ENCODE measurements around the gene ITGAL. TPM values are rescaled to one million over a fixed set of nuclear protein-coding genes. Genes with fewer than 3 reads are reported as not detected.

ITGAL gene
- total and polyA plus RNA-seq, 2 of the 13 experiments (the other 11 are each of a cell fraction or from before 2014, with no cell fraction given) = 0.86 to 1.2 TPM

DNA sequence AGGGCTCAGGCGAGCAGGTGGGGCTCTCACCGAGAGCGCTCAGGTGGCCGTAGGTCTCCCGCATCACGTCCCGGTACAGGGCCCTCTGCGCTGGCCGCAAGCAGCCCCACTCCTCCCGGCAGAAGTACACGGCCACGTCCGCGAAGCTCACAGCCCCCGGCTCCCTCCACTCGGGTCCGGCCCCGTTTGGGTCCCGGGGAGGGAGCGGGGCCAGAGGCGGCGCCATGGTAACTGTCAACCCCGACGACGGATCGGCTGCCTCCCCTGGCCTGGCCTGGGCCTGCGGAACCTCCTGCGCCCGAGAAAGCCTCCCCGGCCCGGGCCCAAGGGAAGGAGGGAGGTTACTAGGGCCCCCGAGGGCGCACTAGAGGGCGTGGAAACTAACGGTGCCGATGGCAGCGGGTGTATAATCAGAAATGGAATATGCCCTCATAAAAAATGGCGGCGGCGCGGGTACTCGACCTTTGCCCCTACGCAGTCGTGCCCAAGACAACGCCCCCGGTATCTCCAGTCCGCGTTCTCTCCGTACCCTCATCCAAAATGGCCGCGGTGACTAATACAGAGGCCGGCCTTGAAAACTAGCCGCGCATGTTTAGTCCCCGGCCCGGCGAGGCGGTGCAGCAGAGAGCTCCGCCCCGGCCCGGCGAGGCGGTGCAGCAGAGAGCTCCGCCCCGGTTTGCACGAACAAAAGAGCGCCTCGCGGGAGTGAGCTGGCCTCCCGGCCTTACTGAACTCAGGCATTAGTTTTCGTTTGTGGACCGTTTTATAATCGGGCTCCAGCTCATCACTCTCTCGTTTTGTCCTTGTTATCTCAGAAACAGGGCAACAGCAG lies 85.6 kb downstream of the ITGAL start, which contains the start of gene ZNF764 (continued):
- TF ChIP-seq, protein P1, sequence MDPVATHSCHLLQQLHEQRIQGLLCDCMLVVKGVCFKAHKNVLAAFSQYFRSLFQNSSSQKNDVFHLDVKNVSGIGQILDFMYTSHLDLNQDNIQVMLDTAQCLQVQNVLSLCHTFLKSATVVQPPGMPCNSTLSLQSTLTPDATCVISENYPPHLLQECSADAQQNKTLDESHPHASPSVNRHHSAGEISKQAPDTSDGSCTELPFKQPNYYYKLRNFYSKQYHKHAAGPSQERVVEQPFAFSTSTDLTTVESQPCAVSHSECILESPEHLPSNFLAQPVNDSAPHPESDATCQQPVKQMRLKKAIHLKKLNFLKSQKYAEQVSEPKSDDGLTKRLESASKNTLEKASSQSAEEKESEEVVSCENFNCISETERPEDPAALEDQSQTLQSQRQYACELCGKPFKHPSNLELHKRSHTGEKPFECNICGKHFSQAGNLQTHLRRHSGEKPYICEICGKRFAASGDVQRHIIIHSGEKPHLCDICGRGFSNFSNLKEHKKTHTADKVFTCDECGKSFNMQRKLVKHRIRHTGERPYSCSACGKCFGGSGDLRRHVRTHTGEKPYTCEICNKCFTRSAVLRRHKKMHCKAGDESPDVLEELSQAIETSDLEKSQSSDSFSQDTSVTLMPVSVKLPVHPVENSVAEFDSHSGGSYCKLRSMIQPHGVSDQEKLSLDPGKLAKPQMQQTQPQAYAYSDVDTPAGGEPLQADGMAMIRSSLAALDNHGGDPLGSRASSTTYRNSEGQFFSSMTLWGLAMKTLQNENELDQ (CRISPR knock-in tag; IDR thresholded peaks at IDR 0.05; ENCODE audit: borderline replicate concordance) = peak; percentile 18; the same call in 1 of the 2 replicates
- TF ChIP-seq ZNF12 (CRISPR knock-in tag; IDR thresholded peaks at IDR 0.05) (no peak), PHF20 (CRISPR knock-in tag; IDR thresholded peaks at IDR 0.05) (peak; percentile 82), GTF2F1 (IDR thresholded peaks at IDR 0.05; ENCODE audit: low read length) (no peak), ZNF431 (CRISPR knock-in tag; IDR thresholded peaks at IDR 0.05; ENCODE audit: borderline replicate concordance, low read depth) (peak; percentile 54; the same call in 1 of the 2 replicates), ZNF253 (CRISPR knock-in tag; IDR thresholded peaks at IDR 0.05; ENCODE audit: borderline replicate concordance) (0 out of 2 replicates have a peak, but pooled peaks have one; percentile 70), HOXA5 (CRISPR knock-in tag; IDR thresholded peaks at IDR 0.05) (no peak; the same call in 1 of the 2 replicates), KDM5B (CRISPR knock-in tag; IDR thresholded peaks at IDR 0.05; ENCODE audit: borderline replicate concordance) (peak; percentile 93), MEF2D (CRISPR knock-in tag; IDR thresholded peaks at IDR 0.05) (peak; percentile 82; the same call in 1 of the 2 replicates), SP1 (IDR thresholded peaks at IDR 0.05) (no peak), SP1 (CRISPR knock-in tag; IDR thresholded peaks at IDR 0.05) (peak; percentile 50; the same call in 1 of the 2 replicates)
- TF ChIP-seq, protein P2, sequence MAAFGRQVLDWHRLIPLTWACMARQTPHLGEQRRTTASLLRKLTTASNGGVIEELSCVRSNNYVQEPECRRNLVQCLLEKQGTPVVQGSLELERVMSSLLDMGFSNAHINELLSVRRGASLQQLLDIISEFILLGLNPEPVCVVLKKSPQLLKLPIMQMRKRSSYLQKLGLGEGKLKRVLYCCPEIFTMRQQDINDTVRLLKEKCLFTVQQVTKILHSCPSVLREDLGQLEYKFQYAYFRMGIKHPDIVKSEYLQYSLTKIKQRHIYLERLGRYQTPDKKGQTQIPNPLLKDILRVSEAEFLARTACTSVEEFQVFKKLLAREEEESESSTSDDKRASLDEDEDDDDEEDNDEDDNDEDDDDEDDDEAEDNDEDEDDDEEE (CRISPR knock-in tag; IDR thresholded peaks at IDR 0.05) = no peak
- TF ChIP-seq, protein P3, sequence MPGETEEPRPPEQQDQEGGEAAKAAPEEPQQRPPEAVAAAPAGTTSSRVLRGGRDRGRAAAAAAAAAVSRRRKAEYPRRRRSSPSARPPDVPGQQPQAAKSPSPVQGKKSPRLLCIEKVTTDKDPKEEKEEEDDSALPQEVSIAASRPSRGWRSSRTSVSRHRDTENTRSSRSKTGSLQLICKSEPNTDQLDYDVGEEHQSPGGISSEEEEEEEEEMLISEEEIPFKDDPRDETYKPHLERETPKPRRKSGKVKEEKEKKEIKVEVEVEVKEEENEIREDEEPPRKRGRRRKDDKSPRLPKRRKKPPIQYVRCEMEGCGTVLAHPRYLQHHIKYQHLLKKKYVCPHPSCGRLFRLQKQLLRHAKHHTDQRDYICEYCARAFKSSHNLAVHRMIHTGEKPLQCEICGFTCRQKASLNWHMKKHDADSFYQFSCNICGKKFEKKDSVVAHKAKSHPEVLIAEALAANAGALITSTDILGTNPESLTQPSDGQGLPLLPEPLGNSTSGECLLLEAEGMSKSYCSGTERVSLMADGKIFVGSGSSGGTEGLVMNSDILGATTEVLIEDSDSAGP (CRISPR knock-in tag; IDR thresholded peaks at IDR 0.05; ENCODE audit: borderline replicate concordance) = peak; percentile 81; the same call in 1 of the 2 replicates
- TF ChIP-seq, protein P4, sequence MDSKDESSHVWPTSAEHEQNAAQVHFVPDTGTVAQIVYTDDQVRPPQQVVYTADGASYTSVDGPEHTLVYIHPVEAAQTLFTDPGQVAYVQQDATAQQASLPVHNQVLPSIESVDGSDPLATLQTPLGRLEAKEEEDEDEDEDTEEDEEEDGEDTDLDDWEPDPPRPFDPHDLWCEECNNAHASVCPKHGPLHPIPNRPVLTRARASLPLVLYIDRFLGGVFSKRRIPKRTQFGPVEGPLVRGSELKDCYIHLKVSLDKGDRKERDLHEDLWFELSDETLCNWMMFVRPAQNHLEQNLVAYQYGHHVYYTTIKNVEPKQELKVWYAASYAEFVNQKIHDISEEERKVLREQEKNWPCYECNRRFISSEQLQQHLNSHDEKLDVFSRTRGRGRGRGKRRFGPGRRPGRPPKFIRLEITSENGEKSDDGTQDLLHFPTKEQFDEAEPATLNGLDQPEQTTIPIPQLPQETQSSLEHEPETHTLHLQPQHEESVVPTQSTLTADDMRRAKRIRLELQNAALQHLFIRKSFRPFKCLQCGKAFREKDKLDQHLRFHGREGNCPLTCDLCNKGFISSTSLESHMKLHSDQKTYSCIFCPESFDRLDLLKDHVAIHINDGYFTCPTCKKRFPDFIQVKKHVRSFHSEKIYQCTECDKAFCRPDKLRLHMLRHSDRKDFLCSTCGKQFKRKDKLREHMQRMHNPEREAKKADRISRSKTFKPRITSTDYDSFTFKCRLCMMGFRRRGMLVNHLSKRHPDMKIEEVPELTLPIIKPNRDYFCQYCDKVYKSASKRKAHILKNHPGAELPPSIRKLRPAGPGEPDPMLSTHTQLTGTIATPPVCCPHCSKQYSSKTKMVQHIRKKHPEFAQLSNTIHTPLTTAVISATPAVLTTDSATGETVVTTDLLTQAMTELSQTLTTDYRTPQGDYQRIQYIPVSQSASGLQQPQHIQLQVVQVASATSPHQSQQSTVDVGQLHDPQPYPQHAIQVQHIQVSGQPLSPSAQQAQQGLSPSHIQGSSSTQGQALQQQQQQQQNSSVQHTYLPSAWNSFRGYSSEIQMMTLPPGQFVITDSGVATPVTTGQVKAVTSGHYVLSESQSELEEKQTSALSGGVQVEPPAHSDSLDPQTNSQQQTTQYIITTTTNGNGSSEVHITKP (CRISPR knock-in tag; IDR thresholded peaks at IDR 0.05; ENCODE audit: low read depth) = 0 out of 2 replicates have a peak, but pooled peaks have one; percentile 18
- TF ChIP-seq, protein P5, sequence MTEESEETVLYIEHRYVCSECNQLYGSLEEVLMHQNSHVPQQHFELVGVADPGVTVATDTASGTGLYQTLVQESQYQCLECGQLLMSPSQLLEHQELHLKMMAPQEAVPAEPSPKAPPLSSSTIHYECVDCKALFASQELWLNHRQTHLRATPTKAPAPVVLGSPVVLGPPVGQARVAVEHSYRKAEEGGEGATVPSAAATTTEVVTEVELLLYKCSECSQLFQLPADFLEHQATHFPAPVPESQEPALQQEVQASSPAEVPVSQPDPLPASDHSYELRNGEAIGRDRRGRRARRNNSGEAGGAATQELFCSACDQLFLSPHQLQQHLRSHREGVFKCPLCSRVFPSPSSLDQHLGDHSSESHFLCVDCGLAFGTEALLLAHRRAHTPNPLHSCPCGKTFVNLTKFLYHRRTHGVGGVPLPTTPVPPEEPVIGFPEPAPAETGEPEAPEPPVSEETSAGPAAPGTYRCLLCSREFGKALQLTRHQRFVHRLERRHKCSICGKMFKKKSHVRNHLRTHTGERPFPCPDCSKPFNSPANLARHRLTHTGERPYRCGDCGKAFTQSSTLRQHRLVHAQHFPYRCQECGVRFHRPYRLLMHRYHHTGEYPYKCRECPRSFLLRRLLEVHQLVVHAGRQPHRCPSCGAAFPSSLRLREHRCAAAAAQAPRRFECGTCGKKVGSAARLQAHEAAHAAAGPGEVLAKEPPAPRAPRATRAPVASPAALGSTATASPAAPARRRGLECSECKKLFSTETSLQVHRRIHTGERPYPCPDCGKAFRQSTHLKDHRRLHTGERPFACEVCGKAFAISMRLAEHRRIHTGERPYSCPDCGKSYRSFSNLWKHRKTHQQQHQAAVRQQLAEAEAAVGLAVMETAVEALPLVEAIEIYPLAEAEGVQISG (CRISPR knock-in tag; IDR thresholded peaks at IDR 0.05) = peak; percentile 96
- TF ChIP-seq, protein P6, sequence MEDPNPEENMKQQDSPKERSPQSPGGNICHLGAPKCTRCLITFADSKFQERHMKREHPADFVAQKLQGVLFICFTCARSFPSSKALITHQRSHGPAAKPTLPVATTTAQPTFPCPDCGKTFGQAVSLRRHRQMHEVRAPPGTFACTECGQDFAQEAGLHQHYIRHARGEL (CRISPR knock-in tag; IDR thresholded peaks at IDR 0.05) = peak; percentile 56; the same call in 1 of the 2 replicates
